SK-N-SH (cell line): ENCODE results near the gene RPL7A. TPM values are rescaled to one million over a fixed set of nuclear protein-coding genes. Genes with fewer than 3 reads are reported as not detected.

Experiments used
- CTCF ChIA-PET: fragments of 300-600, 350-600 bp; formaldehyde crosslinking; extraction: SDS; loops from one replicate; lab custom pipeline; 2021; lab: Yijun Ruan, JAX
- POLR2A ChIA-PET: fragments of 350-600 bp; sonication (Branson Sonifier 250); formaldehyde crosslinking; extraction: SDS; loops from one replicate; lab custom pipeline; 2020; ENCODE audit warnings: antibody characterized with exemption, inconsistent platforms; lab: Yijun Ruan, JAX
- DNase-seq: peaks from one replicate; pipeline ENCODE4 v3.0.0; 2012
- H2AFZ ChIP-seq: fragments of 200-600 bp; sonication (generic); 2 replicates; pipeline ENCODE4 v1.8.1; 2016; ENCODE audit warnings: antibody characterized with exemption, mild to moderate bottlenecking, low read depth
- H3F3A ChIP-seq: fragments of 200-600 bp; sonication (generic); replicated peaks from 2 replicates; pipeline ENCODE3; 2016; ENCODE audit warnings: antibody characterized with exemption, mild to moderate bottlenecking; ENCODE audit not compliant: insufficient read depth
- H3K27ac ChIP-seq, 2 experiments: fragments of 200-500 bp in 1 of 2; fragments of 200-600 bp in 1 of 2; sonication (Bioruptor generic) in 1 of 2; sonication (generic), shearing (Covaris generic) in 1 of 2; 2 replicates each; pipeline versions ENCODE4 v1.5.1 to v1.6.1; 2014 to 2016; ENCODE audit warnings: low read depth in 2 of 2, inconsistent platforms in 1 of 2, low read length in 1 of 2, mild to moderate bottlenecking in 1 of 2, mixed read lengths in 1 of 2
- H3K27me3 ChIP-seq: fragments of 200-600 bp; sonication (generic), shearing (Covaris generic); 2 replicates; pipeline ENCODE4 v1.6.1; 2016; ENCODE audit warnings: mixed run types; ENCODE audit not compliant: insufficient read depth
- H3K36me3 ChIP-seq, 2 experiments: fragments of 200-500 bp in 1 of 2; fragments of 200-600 bp in 1 of 2; sonication (Bioruptor generic) in 1 of 2; sonication (generic) in 1 of 2; replicated peaks in 1 of 2; 2 replicates each; pipeline versions ENCODE3 to v1.5.1; 2014 to 2016; ENCODE audit warnings: low read length in 1 of 2, mild to moderate bottlenecking in 1 of 2; ENCODE audit not compliant: insufficient read depth in 2 of 2, control insufficient read depth in 1 of 2
- H3K4me1 ChIP-seq, 2 experiments: fragments of 200-500 bp in 1 of 2; fragments of 200-600 bp in 1 of 2; sonication (Bioruptor generic) in 1 of 2; sonication (generic), shearing (Covaris generic) in 1 of 2; 2 replicates each; pipeline versions ENCODE4 v1.5.1 to v1.6.1; 2014 to 2016; ENCODE audit warnings: low read depth in 1 of 2, low read length in 1 of 2, mixed run types in 1 of 2; ENCODE audit not compliant: insufficient read depth in 2 of 2, control insufficient read depth in 1 of 2
- H3K4me2 ChIP-seq: fragments of 200-600 bp; sonication (generic), shearing (Covaris generic); 2 replicates; pipeline ENCODE4 v1.6.1; 2017; ENCODE audit warnings: mixed run types
- H3K4me3 ChIP-seq, 2 experiments: fragments of 200-500 bp in 1 of 2; fragments of 200-600 bp in 1 of 2; sonication (Bioruptor generic) in 1 of 2; sonication (generic), shearing (Covaris generic) in 1 of 2; 2 replicates each; pipeline versions ENCODE4 v1.5.1 to v1.8.1; 2014 to 2016; ENCODE audit warnings: low read depth in 2 of 2, inconsistent platforms in 1 of 2, low read length in 1 of 2, mild to moderate bottlenecking in 1 of 2, mixed read lengths in 1 of 2, moderate library complexity in 1 of 2
- H3K79me2 ChIP-seq: fragments of 200-600 bp; sonication (generic); 2 replicates; pipeline ENCODE4 v1.8.1; 2017; ENCODE audit warnings: mild to moderate bottlenecking; ENCODE audit not compliant: insufficient read depth
- H3K9ac ChIP-seq: fragments of 200-600 bp; sonication (generic); 2 replicates; pipeline ENCODE4 v1.6.1; 2017; ENCODE audit warnings: mixed run types
- H3K9me2 ChIP-seq: fragments of 200-600 bp; sonication (generic); 2 replicates; pipeline ENCODE4 v1.6.1; 2017; ENCODE audit warnings: mixed run types
- H3K9me3 ChIP-seq: fragments of 200-600 bp; sonication (generic); 2 replicates; pipeline ENCODE4 v1.6.1; 2017; ENCODE audit warnings: mixed run types, mild to moderate bottlenecking, moderate library complexity
- H4K20me1 ChIP-seq: fragments of 200-600 bp; sonication (generic); 2 replicates; pipeline ENCODE4 v1.6.1; 2017; ENCODE audit warnings: mild to moderate bottlenecking, mixed run types; ENCODE audit not compliant: insufficient read depth
- ELF1 ChIP-seq: IDR thresholded peaks from 2 replicates; pipeline ENCODE4 v1.4.0; 2012
- EP300 ChIP-seq, 2 experiments: IDR thresholded peaks; 2 replicates each; pipeline versions ENCODE4 v1.4.0 to v1.6.1; 2012; ENCODE audit warnings: borderline replicate concordance in 1 of 2, low read depth in 1 of 2, low read length in 1 of 2
- FOSL2 ChIP-seq: IDR thresholded peaks from 2 replicates; pipeline ENCODE4 v1.4.0; 2012; ENCODE audit warnings: low read depth, mild to moderate bottlenecking, moderate library complexity, borderline replicate concordance
- FOXM1 ChIP-seq: IDR thresholded peaks from 2 replicates; pipeline ENCODE4 v1.4.0; 2012; ENCODE audit warnings: low read depth, mild to moderate bottlenecking
- JUND ChIP-seq: IDR thresholded peaks from 2 replicates; pipeline ENCODE4 v1.4.0; 2012
- NFIC ChIP-seq: IDR thresholded peaks from 2 replicates; pipeline ENCODE4 v1.4.0; 2012; ENCODE audit warnings: borderline replicate concordance
- NRF1 ChIP-seq: IDR thresholded peaks from 2 replicates; pipeline ENCODE4 v1.6.1; 2012; ENCODE audit warnings: low read depth, mild to moderate bottlenecking, low read length
- POLR2AphosphoS5 ChIP-seq: IDR thresholded peaks from 2 replicates; pipeline ENCODE4 v1.6.1; 2012; ENCODE audit warnings: low read depth, low read length
- RAD21 ChIP-seq: IDR thresholded peaks from 2 replicates; pipeline ENCODE4 v1.6.1; 2012; ENCODE audit warnings: mild to moderate bottlenecking, low read length
- RCOR1 ChIP-seq: fragments of 150-350 bp; IDR thresholded peaks from 2 replicates; pipeline ENCODE4 v1.6.1; 2017; ENCODE audit warnings: antibody characterized with exemption, low read length
- RXRA ChIP-seq: IDR thresholded peaks from 2 replicates; pipeline ENCODE4 v1.4.0; 2012; ENCODE audit warnings: low read depth, mild to moderate bottlenecking, borderline replicate concordance
- SMC3 ChIP-seq: IDR thresholded peaks from 2 replicates; pipeline ENCODE4 v1.6.1; 2012; ENCODE audit warnings: low read depth, low read length, improper control_type of control experiment
- YY1 ChIP-seq: IDR thresholded peaks from 2 replicates; pipeline ENCODE4 v1.4.0; 2012; ENCODE audit warnings: low read depth, mild to moderate bottlenecking
- WGBS: methylation state at CpG from one replicate; pipeline ENCODE4 v1.1.6; 2017; ENCODE audit warnings: low lambda C conversion rate; 5-methylcytosine and 5-hydroxymethylcytosine counted together
- polyA plus RNA-seq, 3 experiments: library from polyadenylated mRNA; depleted of rRNA; stranded (reverse); fragments of >200 nt; gene quantifications; 2 replicates each; pipeline ENCODE4 v1.2.3, GENCODE V29; 2012
- TF ChIP-seq, protein P1 (sequence below): IDR thresholded peaks from 2 replicates; pipeline ENCODE4; 2012
- TF ChIP-seq, protein P2 (sequence below): IDR thresholded peaks from 2 replicates; pipeline ENCODE4 v1.6.1; 2012; ENCODE audit warnings: mild to moderate bottlenecking, low read depth, low read length, moderate library complexity
- TF ChIP-seq, protein P3 (sequence below): IDR thresholded peaks from 2 replicates; pipeline ENCODE4 v1.4.0; 2012; ENCODE audit warnings: low read depth
- TF ChIP-seq, protein P4 (sequence below): fragments of 150-350 bp; IDR thresholded peaks from 2 replicates; pipeline ENCODE4 v1.6.1; 2017; ENCODE audit warnings: antibody characterized with exemption, low read length, low read depth, borderline replicate concordance
- TF ChIP-seq, protein P5 (sequence below): IDR thresholded peaks from 2 replicates; pipeline ENCODE4 v1.4.0; 2012; ENCODE audit warnings: low read depth, borderline replicate concordance

Gene RPL7A
- polyA plus RNA-seq, 1 of the 3 experiments (the other 2 are of a cell fraction), result 4,121 TPM

DNA sequence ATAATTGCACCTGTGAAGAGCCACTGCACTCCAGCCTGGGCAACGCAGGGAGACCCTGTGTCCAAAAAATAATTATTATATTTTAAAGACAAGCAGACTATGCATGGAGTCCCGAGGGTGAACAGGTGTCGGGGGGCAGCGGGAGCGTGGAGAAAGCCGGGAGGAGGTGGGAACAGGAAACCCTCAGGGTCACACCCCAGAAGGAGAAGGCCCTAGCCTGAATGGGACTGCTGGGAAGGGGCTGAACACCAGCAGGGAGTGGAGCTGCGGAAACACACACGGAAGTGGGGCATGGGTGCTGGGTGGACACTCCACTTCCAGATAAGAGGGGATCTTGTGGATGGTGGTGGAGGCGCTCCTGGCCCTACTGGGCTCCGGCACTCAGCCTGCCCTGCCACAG lies 24.8 kb upstream of the RPL7A start:
- TF ChIP-seq FOSL2, result no peak
- no peak for TF ChIP-seq SMC3
- TF ChIP-seq NFIC, result no peak
- TF ChIP-seq, protein P1, sequence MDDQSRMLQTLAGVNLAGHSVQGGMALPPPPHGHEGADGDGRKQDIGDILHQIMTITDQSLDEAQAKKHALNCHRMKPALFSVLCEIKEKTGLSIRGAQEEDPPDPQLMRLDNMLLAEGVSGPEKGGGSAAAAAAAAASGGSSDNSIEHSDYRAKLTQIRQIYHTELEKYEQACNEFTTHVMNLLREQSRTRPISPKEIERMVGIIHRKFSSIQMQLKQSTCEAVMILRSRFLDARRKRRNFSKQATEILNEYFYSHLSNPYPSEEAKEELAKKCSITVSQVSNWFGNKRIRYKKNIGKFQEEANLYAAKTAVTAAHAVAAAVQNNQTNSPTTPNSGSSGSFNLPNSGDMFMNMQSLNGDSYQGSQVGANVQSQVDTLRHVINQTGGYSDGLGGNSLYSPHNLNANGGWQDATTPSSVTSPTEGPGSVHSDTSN, result no peak
- no peak for TF ChIP-seq NRF1
- no peak for TF ChIP-seq RAD21
- TF ChIP-seq, protein P2, sequence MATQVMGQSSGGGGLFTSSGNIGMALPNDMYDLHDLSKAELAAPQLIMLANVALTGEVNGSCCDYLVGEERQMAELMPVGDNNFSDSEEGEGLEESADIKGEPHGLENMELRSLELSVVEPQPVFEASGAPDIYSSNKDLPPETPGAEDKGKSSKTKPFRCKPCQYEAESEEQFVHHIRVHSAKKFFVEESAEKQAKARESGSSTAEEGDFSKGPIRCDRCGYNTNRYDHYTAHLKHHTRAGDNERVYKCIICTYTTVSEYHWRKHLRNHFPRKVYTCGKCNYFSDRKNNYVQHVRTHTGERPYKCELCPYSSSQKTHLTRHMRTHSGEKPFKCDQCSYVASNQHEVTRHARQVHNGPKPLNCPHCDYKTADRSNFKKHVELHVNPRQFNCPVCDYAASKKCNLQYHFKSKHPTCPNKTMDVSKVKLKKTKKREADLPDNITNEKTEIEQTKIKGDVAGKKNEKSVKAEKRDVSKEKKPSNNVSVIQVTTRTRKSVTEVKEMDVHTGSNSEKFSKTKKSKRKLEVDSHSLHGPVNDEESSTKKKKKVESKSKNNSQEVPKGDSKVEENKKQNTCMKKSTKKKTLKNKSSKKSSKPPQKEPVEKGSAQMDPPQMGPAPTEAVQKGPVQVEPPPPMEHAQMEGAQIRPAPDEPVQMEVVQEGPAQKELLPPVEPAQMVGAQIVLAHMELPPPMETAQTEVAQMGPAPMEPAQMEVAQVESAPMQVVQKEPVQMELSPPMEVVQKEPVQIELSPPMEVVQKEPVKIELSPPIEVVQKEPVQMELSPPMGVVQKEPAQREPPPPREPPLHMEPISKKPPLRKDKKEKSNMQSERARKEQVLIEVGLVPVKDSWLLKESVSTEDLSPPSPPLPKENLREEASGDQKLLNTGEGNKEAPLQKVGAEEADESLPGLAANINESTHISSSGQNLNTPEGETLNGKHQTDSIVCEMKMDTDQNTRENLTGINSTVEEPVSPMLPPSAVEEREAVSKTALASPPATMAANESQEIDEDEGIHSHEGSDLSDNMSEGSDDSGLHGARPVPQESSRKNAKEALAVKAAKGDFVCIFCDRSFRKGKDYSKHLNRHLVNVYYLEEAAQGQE, result no peak
- no peak for TF ChIP-seq RCOR1
- no peak for TF ChIP-seq RXRA
- no peak for TF ChIP-seq YY1
- no peak for TF ChIP-seq ELF1
- TF ChIP-seq, protein P3, sequence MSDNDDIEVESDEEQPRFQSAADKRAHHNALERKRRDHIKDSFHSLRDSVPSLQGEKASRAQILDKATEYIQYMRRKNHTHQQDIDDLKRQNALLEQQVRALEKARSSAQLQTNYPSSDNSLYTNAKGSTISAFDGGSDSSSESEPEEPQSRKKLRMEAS, result no peak
- TF ChIP-seq, protein P4, sequence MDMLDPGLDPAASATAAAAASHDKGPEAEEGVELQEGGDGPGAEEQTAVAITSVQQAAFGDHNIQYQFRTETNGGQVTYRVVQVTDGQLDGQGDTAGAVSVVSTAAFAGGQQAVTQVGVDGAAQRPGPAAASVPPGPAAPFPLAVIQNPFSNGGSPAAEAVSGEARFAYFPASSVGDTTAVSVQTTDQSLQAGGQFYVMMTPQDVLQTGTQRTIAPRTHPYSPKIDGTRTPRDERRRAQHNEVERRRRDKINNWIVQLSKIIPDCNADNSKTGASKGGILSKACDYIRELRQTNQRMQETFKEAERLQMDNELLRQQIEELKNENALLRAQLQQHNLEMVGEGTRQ, result no peak
- no peak for TF ChIP-seq EP300 (IDR thresholded peaks at IDR 0.05; ENCODE audit: borderline replicate concordance in 1 of 2, low read depth in 1 of 2, low read length in 1 of 2)
- TF ChIP-seq FOXM1, result no peak
- TF ChIP-seq JUND, result no peak
- TF ChIP-seq, protein P5, sequence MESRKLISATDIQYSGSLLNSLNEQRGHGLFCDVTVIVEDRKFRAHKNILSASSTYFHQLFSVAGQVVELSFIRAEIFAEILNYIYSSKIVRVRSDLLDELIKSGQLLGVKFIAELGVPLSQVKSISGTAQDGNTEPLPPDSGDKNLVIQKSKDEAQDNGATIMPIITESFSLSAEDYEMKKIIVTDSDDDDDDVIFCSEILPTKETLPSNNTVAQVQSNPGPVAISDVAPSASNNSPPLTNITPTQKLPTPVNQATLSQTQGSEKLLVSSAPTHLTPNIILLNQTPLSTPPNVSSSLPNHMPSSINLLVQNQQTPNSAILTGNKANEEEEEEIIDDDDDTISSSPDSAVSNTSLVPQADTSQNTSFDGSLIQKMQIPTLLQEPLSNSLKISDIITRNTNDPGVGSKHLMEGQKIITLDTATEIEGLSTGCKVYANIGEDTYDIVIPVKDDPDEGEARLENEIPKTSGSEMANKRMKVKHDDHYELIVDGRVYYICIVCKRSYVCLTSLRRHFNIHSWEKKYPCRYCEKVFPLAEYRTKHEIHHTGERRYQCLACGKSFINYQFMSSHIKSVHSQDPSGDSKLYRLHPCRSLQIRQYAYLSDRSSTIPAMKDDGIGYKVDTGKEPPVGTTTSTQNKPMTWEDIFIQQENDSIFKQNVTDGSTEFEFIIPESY, result no peak
- TF ChIP-seq POLR2AphosphoS5, result no peak
- no peaks in the 10 kb centered on the region for H3K36me3 ChIP-seq
- no peak overlapping the region for H3K4me3 ChIP-seq
- no peaks in the 10 kb centered on the region for H3K27me3 ChIP-seq
- WGBS, result 60% methylated on average over 9 of the region's 10 CpGs
- POLR2A ChIA-PET, result interaction anchor here (0.6 kb wide), 1 partner anchor 18 kb away, joined by 3 read pairs; no protein-coding TSS in a partner anchor
- no peak overlapping the region for H3K4me2 ChIP-seq
- H3K27ac ChIP-seq, result no peak overlapping the region
- no peak for DNase-seq
- no peak overlapping the region for H2AFZ ChIP-seq
- no peak overlapping the region for H3K9ac ChIP-seq
- H3K4me1 ChIP-seq, result no peaks in the 10 kb centered on the region
- H3K9me2 ChIP-seq, result no peaks in the 10 kb centered on the region
- H3K79me2 ChIP-seq, result no peaks in the 10 kb centered on the region
- CTCF ChIA-PET, result no interaction called here
- H4K20me1 ChIP-seq, result no peaks in the 10 kb centered on the region
- no peaks in the 10 kb centered on the region for H3F3A ChIP-seq
- no peaks in the 10 kb centered on the region for H3K9me3 ChIP-seq
